Activated T-cell treated with anti-CD3 and anti-CD28 coated beads, Interleukin-2, amount 50 U/mL, for 24 hours (primary cell): ENCODE measurements around the gene GALNT11.

Source experiments
- DNase-seq: peaks from one replicate; pipeline ENCODE4 v3.0.0-alpha.2; 2020
- H3K27ac Mint-ChIP-seq: 2 replicates; pipeline ENCODE4 v1.8.0; 2020; ENCODE audit warnings: mild to moderate bottlenecking, mixed read lengths
- H3K27me3 Mint-ChIP-seq: 2 replicates; pipeline ENCODE4 v1.8.0; 2020; ENCODE audit warnings: mixed read lengths
- H3K36me3 Mint-ChIP-seq: 2 replicates; pipeline ENCODE4 v1.8.0; 2020; ENCODE audit warnings: low read depth, mixed read lengths
- H3K4me1 Mint-ChIP-seq: 2 replicates; pipeline ENCODE4 v1.8.0; 2020; ENCODE audit warnings: low read depth, mixed read lengths
- H3K4me3 Mint-ChIP-seq: 2 replicates; pipeline ENCODE4 v1.8.0; 2020; ENCODE audit warnings: mild to moderate bottlenecking, moderate library complexity, mixed read lengths
- H3K9me3 Mint-ChIP-seq: 2 replicates; pipeline ENCODE4 v1.8.0; 2020; ENCODE audit warnings: mixed read lengths

The GALNT11 gene

GRCh38 chr7:152152267-152152666, 126.8 kb downstream of the GALNT11 start:
- Mint-ChIP-seq H3K27me3 (no peaks in the 10 kb centered on the region), H3K9me3 (no peaks in the 10 kb centered on the region), H3K4me3 (no peak overlapping the region), H3K4me1 (no peaks in the 10 kb centered on the region), H3K27ac (peak overlapping the region; percentile 66), H3K36me3 (peaks cover 88% of the 10 kb centered on the region)
- DNase-seq: no peak

DNA sequence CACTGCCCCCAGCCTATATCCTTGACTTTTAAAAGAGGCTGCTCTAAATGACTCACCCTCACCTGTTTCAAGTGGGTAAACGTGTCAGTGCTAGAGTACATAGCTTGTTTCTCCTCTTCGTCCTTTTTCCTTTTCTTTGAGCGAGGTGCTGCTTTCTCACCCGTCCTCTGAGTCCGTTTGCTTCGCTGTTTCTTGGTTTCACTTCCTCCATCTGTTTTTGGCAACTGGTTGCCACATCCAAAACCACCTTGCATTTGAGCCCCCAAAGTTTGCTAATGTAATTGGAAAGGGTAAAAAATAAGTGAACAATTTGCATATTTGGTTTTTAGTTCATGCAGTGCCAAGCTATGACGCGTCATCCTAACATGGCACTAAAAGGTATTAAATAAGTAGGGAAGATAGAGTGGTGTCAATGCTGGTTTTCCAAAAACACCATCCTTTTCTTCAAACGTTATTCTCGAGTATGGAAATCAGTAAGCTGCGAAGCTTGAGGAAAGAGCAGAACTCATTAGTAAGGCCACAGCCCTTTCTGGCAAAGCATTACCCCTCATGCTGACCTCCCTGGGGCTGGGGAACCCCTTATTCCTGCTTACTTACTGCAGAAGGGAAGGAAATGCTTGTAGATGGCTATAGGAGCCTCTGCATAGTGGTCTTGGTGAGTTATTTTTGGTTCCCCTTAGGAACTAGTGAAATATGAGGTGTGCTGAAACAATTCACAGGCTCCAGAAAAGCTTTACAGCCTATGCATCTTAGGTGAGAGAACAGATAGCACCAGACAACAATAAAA, 133.5 kb downstream of the GALNT11 start:
- no peak overlapping the region for H3K4me3 Mint-ChIP-seq
- peak overlapping the region; percentile 60 for H3K27ac Mint-ChIP-seq
- H3K4me1 Mint-ChIP-seq: peaks cover 9% of the 10 kb centered on the region
- H3K9me3 Mint-ChIP-seq: no peaks in the 10 kb centered on the region
- no peaks in the 10 kb centered on the region for H3K27me3 Mint-ChIP-seq
- no peak for DNase-seq
- peaks cover 88% of the 10 kb centered on the region for H3K36me3 Mint-ChIP-seq

GRCh38 chr7:152161171-152161570, 135.7 kb downstream of the GALNT11 start:
- no peaks in the 10 kb centered on the region for H3K27me3 Mint-ChIP-seq
- no peak for DNase-seq
- H3K4me1 Mint-ChIP-seq: peaks cover 9% of the 10 kb centered on the region
- H3K4me3 Mint-ChIP-seq: no peak overlapping the region
- no peak overlapping the region for H3K27ac Mint-ChIP-seq
- peaks cover 86% of the 10 kb centered on the region for H3K36me3 Mint-ChIP-seq
- no peaks in the 10 kb centered on the region for H3K9me3 Mint-ChIP-seq

- Mint-ChIP-seq H3K4me1 (peaks cover 9% of the 10 kb centered on the region), H3K36me3 (peaks cover 86% of the 10 kb centered on the region), H3K27ac (peak overlapping the region; percentile 54)
Observed at GRCh38 chr7:152162287-152162686, 136.8 kb downstream of the GALNT11 start.

More at GRCh38 chr7:152162287-152162686, 136.8 kb downstream of the GALNT11 start:
- Mint-ChIP-seq H3K27me3 (no peaks in the 10 kb centered on the region), H3K4me3 (no peak overlapping the region), H3K9me3 (no peaks in the 10 kb centered on the region)
- DNase-seq: no peak
